ENCODE measurements around the gene MND1. TPM values are rescaled to one million over a fixed set of nuclear protein-coding genes. Genes with fewer than 3 reads are reported as not detected.

The MND1 gene
- total RNA-seq, 2 donors from 2014 or later: 27.9 to 31.1 TPM

DNA sequence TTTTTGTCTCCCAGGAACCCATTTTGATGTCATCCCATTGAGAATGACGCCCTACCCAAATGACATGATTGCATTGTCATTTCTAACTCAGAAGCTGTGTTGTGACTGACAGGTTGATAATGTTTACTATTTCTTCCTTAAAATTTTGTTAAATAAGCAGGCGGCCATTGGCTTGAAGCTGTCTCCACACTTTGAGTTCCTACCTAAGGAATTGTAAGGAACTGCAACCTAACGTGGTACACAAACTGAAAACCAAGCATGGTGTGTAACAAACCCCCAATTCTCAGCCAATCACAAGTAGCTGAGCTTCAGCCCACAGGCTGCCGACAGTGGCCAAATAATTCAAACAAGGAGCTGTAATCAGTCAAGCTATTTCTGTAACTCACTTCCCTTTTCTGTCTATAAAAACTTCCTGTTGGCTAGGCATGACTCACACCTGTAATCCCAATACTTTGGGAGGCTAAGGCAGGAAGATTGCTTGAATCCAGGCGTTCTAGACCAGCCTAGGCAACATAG lies 2.9 kb upstream of the MND1 start:
- ATAC-seq (no peak), DNase-seq (ENCODE audit: low spot score in 2 of 2) (no peak)
- Mint-ChIP-seq H3K9me3 (no peaks in the 10 kb centered on the region), H3K27ac (no peak overlapping the region), H3K36me3 (peaks cover 4 to 5% of the 10 kb centered on the region in 2 donors)

DNA sequence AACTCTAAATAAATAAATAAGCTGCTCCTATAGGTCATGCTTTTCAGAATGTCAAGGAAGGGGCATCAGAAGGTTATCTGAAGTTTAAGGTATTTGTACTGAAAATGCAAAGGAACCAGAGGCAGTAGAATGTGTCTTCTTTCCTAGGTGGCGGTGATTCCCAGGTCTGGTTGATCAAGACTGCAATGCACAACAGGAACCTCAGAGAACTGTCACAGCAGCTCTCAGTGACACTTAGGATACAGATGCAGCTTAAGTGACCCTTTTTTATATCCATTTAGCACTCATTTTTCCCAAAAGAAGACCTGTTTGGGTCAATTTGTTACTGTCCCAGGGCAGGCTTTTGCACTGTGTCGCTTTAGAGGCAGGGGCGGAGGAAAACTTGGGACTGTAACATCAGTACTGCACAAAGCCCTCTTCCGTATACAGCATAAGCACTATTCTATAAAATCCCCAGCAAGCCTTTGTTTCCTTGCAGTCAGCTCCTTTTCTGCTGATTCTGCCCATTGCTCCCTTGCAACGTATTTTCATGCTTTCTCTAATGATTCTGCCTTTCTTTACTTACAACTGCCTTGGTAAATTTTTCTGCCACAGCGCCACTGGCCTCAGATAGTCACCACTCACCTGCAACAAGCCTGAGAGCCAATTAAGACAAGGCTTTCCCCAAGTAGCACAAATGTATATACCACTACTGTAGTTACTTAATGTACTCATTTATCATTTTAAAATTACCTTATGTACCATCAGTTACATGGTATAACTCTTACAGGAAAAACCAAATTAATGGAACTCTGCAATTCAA lies 1.5 kb upstream of the MND1 start:
- DNase-seq (ENCODE audit: low spot score in 2 of 2) (no peak), ATAC-seq (no peak)
- Mint-ChIP-seq H3K36me3 (peaks cover 4 to 13% of the 10 kb centered on the region in 2 donors), H3K9me3 (no peaks in the 10 kb centered on the region), H3K27ac (peak overlapping the region in 1 of 2 donors; percentile 23)

DNA sequence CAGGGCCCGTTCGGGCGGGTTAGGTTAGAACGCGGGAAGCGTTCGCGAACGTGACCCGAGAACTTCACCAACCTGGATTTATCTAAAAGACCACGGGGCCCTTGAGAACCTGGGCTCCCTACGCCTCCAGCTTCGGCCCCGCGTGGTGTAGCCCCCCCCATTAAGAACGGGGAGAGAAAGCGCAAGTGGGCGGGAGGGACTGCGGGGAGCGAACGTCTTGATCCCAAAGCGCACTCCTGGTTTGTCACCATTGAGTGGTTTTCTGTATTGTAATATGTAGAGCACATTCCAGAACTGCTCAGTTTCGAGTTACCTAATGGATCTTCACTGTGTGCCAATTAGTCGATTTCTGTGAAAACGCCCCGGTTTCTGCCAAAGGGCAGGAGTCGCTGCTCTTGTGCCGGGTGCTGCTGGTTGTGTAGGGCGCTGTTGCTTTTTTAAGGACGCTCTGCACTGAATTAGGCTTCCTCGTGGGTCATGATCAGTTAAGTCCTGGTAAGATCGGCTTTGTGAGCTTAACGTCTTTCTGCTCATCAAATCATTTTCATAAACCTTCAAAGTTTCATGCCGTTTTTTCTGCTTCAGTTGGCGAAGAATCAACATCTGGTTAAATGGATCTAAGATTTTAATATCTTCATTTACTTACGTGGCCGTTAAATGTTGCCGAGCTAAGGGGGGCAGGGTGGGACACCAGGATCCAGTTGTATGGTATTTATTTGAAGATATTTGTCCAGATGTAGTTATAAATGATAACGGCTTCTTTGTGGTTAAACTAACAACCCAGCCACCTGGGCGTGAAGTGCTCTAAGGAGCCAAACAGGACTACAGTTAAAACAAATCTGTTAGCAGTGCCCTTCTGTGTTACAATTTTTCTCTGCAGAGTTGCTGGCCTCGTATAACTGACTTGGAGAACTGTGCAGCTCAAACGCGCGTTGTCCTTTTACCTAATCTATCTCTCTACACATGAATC lies 809 bp downstream of the MND1 start:
- peak in 1 of 2 donors; percentile 46 for DNase-seq (ENCODE audit: low spot score in 2 of 2)
- ATAC-seq: peak; percentile 42 to 68
- peak overlapping the region; percentile 91 to 96 for H3K27ac Mint-ChIP-seq
- H3K9me3 Mint-ChIP-seq: no peaks in the 10 kb centered on the region
- H3K36me3 Mint-ChIP-seq: peaks cover 4 to 25% of the 10 kb centered on the region in 2 donors

GRCh38 chr4:153346031-153346430 lies 1.5 kb downstream of the MND1 start:
- DNase-seq (ENCODE audit: low spot score in 2 of 2) (no peak), ATAC-seq (no peak)
- H3K27ac Mint-ChIP-seq: no peak overlapping the region
- H3K36me3 Mint-ChIP-seq: peaks cover 4 to 27% of the 10 kb centered on the region in 2 donors
- no peaks in the 10 kb centered on the region for H3K9me3 Mint-ChIP-seq

GRCh38 chr4:153346563-153346962 lies 2.1 kb downstream of the MND1 start:
- Mint-ChIP-seq H3K36me3 (peaks cover 4 to 27% of the 10 kb centered on the region in 2 donors), H3K9me3 (no peaks in the 10 kb centered on the region), H3K27ac (no peak overlapping the region)
- DNase-seq (ENCODE audit: low spot score in 2 of 2) (no peak), ATAC-seq (no peak)

DNA sequence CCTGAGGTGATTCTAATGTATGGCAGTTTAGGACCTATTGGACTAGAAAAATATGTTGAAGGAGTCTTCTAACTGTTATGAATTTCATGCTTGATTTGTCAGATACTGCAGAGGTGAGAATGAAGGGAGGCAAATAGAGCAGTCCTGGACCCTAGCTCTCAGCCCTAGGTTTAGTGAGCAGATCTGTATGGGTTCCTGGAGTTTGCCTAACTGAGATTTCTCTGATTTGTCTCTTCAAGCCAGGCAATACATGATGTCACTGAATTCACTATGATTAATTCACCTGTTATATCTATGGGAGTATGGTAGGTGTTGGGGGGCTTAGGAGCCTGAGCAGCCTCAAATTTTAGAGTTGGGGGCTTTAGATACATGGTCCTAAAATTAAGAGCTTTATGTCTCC lies 2.6 kb downstream of the MND1 start:
- no peak overlapping the region for H3K27ac Mint-ChIP-seq
- ATAC-seq: no peak
- no peak for DNase-seq (ENCODE audit: low spot score in 2 of 2)
- peaks cover 4 to 28% of the 10 kb centered on the region in 2 donors for H3K36me3 Mint-ChIP-seq
- no peaks in the 10 kb centered on the region for H3K9me3 Mint-ChIP-seq

DNA sequence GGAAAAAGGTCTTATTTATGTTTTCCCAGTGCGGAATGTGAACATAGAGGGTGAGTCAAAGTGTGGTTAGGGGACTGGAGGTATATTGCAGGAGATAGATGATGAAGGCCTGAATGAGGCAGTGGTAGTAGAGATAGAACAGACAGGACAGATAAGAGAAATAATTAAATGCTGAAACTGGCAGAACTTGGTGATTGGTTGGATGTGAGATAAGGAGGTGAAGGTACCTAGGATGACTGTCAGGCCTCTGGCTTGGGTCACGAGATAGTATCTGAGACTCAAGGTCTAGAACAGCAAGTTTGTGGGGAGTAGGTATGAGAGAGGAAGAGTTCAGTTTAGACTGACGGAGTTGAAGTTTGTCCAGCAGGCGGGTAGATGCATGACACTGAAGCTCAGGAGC lies 3.5 kb downstream of the MND1 start:
- no peak overlapping the region for H3K27ac Mint-ChIP-seq
- peaks cover 4 to 37% of the 10 kb centered on the region in 2 donors for H3K36me3 Mint-ChIP-seq
- ATAC-seq (no peak), DNase-seq (ENCODE audit: low spot score in 2 of 2) (no peak)
- H3K9me3 Mint-ChIP-seq: no peaks in the 10 kb centered on the region

DNA sequence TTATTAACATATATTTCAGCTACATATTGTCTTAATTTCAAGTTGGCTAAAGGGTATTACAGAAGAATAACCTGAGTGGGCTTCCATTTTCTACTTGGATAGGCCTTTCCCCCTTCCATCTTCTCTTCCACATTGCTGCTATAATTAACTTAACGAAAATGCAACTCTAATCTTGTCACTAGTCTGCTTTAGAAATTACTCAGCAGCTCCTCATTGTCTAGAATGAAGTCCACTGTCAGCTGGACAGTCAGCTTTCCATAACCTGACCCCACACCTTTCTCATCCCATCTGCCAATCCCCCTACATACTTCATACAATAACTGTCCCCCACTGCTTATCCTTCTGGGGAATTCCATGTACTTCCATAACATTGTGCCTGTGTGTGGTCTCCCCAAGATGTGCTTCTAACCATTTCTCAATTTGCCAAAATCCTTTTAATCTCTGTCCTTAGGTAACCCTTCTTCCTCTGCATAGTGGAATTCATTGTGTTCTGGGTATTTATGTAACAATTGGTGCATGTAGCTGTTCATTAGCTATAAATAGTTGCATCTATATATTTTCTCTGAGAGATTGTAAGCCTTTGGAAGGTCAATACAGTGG lies 4.8 kb downstream of the MND1 start:
- no peak for DNase-seq (ENCODE audit: low spot score in 2 of 2)
- Mint-ChIP-seq H3K36me3 (peaks cover 4 to 37% of the 10 kb centered on the region in 2 donors), H3K27ac (no peak overlapping the region), H3K9me3 (no peaks in the 10 kb centered on the region)
- no peak for ATAC-seq

DNA sequence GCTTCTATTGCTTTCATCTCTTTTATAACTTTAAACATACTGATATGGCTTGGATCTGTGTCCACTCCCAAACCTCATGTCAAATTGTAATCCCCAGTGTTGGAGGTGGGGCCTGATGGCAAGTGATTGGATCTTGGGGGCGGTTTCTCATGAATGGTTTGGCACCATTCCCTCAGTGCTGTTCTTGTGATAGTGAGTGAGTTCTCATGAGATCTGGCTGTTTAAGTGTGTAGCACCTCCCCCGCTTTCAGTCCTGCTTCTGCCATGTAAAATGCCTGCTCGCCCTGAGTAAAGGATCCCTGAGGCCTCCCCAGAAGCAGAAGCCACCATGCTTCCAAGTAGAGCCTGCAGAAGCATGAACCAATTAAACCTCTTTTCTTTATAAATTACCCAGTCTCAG lies 17.7 kb downstream of the MND1 start:
- DNase-seq (ENCODE audit: low spot score in 2 of 2) (no peak), ATAC-seq (no peak)
- H3K36me3 Mint-ChIP-seq: peaks cover 0 to 73% of the 10 kb centered on the region in 2 donors
- H3K27ac Mint-ChIP-seq: no peak overlapping the region
- H3K9me3 Mint-ChIP-seq: peaks cover 0 to 6% of the 10 kb centered on the region in 2 donors

DNA sequence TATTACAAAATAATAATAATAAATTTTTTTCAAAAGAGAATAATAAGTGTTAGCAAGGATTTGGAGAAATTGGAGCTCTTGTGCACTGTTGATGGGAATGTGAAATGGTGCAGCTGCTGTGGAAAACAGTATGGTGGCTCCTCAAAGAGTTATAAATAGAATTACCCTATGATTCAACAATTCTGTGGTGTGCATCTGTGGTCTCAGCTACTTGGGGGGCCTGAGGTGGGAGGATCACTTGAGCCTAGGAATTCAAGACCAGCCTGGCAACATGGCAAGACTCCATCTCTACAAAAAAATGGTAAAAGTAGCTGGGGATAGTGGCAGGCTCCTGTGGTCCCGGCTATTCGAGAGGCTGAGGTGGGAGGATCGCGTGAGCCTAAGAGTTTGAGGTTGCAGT lies 19.6 kb downstream of the MND1 start:
- ATAC-seq (no peak), DNase-seq (ENCODE audit: low spot score in 2 of 2) (no peak)
- H3K9me3 Mint-ChIP-seq: peaks cover 0 to 8% of the 10 kb centered on the region in 2 donors
- H3K36me3 Mint-ChIP-seq: peaks cover 7 to 86% of the 10 kb centered on the region in 2 donors
- H3K27ac Mint-ChIP-seq: no peak overlapping the region

GRCh38 chr4:153365003-153365402 lies 20.5 kb downstream of the MND1 start:
- DNase-seq (ENCODE audit: low spot score in 2 of 2) (no peak), ATAC-seq (no peak)
- H3K36me3 Mint-ChIP-seq: peaks cover 7 to 86% of the 10 kb centered on the region in 2 donors
- H3K9me3 Mint-ChIP-seq: peaks cover 0 to 8% of the 10 kb centered on the region in 2 donors
- H3K27ac Mint-ChIP-seq: no peak overlapping the region

GRCh38 chr4:153366486-153366885 lies 22.0 kb downstream of the MND1 start:
- Mint-ChIP-seq H3K36me3 (peaks cover 20 to 91% of the 10 kb centered on the region in 2 donors), H3K9me3 (peaks cover 0 to 8% of the 10 kb centered on the region in 2 donors), H3K27ac (no peak overlapping the region)
- DNase-seq (ENCODE audit: low spot score in 2 of 2) (no peak), ATAC-seq (no peak)

- DNase-seq (ENCODE audit: low spot score in 2 of 2) (no peak), ATAC-seq (peak in 1 of 2 donors; percentile 64)
- Mint-ChIP-seq H3K27ac (no peak overlapping the region), H3K36me3 (peaks cover 25 to 91% of the 10 kb centered on the region in 2 donors), H3K9me3 (peaks cover 0 to 8% of the 10 kb centered on the region in 2 donors)
Measured at GRCh38 chr4:153367092-153367491, 22.6 kb downstream of the MND1 start.

- ATAC-seq (no peak), DNase-seq (ENCODE audit: low spot score in 2 of 2) (no peak)
- no peak overlapping the region for H3K27ac Mint-ChIP-seq
- H3K36me3 Mint-ChIP-seq: peaks cover 30 to 86% of the 10 kb centered on the region in 2 donors
- H3K9me3 Mint-ChIP-seq: peaks cover 0 to 8% of the 10 kb centered on the region in 2 donors
Measured at GRCh38 chr4:153369021-153369420, 24.5 kb downstream of the MND1 start.

DNA sequence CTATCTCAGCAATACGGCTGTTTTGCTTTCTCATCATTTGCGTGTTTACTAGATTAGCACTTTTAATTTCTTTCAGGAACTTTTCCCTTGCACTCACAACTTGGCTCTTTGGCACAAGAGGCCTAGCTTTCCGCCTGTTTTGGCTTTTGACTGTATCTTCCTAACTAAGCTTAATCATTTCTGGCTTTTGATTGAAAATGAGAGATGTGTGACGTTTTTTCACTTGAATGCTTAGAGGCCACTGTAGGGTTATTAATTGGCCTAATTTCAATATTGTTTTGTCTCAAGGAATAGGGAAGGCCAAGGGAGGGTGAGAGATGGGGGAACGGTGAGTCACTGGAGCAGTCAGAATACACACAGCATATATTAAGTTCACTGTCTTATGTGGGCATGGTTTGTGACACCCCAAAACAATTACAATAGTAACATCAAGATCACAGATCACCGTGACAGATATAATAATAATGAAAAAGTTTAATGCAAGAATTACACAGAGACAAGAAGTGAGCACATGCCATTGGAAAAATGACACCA lies 27.3 kb downstream of the MND1 start:
- H3K36me3 Mint-ChIP-seq: peaks cover 30 to 65% of the 10 kb centered on the region in 2 donors
- ATAC-seq (peak in 1 of 2 donors; percentile 73), DNase-seq (ENCODE audit: low spot score in 2 of 2) (no peak)
- H3K27ac Mint-ChIP-seq: no peak overlapping the region
- H3K9me3 Mint-ChIP-seq: peaks cover 0 to 5% of the 10 kb centered on the region in 2 donors

GRCh38 chr4:153372967-153373562 lies 28.6 kb downstream of the MND1 start:
- Mint-ChIP-seq H3K27ac (no peak overlapping the region), H3K9me3 (no peaks in the 10 kb centered on the region), H3K36me3 (peaks cover 28 to 53% of the 10 kb centered on the region in 2 donors)
- DNase-seq (ENCODE audit: low spot score in 2 of 2) (no peak), ATAC-seq (no peak)
